ENCODE data around the gene HMOX2.

Gene HMOX2

GRCh38 chr16:4517812-4518680, 41.8 kb downstream of the HMOX2 start (continued):
- TF ChIP-seq PRDM10 (tag by site-specific recombination; IDR thresholded peaks at IDR 0.05), result 0 out of 2 replicates have a peak, but pooled peaks have one; percentile 38
- TF ChIP-seq ZNF585B (tag by site-specific recombination; IDR thresholded peaks at IDR 0.05), result no peak
- TF ChIP-seq GLIS1 (tag by site-specific recombination; IDR thresholded peaks at IDR 0.05), result no peak
- TF ChIP-seq ZNF18 (tag by site-specific recombination; IDR thresholded peaks at IDR 0.05), result no peak
- TF ChIP-seq ZNF239 (tag by site-specific recombination; IDR thresholded peaks at IDR 0.05), result no peak
- TF ChIP-seq ZSCAN4 (tag by site-specific recombination; IDR thresholded peaks at IDR 0.05), result peak; percentile 42
- TF ChIP-seq PATZ1 (tag by site-specific recombination; IDR thresholded peaks at IDR 0.05), result no peak
- no peak for TF ChIP-seq ZNF148 (tag by site-specific recombination; IDR thresholded peaks at IDR 0.05; ENCODE audit: borderline replicate concordance)
- no peak for TF ChIP-seq GFI1B (tag by site-specific recombination; IDR thresholded peaks at IDR 0.05)
- no peak for TF ChIP-seq ZNF488 (tag by site-specific recombination; IDR thresholded peaks at IDR 0.05)
- TF ChIP-seq ZNF529 (tag by site-specific recombination; IDR thresholded peaks at IDR 0.05; ENCODE audit: insufficient replicate concordance), result no peak
- TF ChIP-seq SP7 (tag by site-specific recombination; IDR thresholded peaks at IDR 0.05), result no peak
- no peak for TF ChIP-seq ZNF23 (tag by site-specific recombination; IDR thresholded peaks at IDR 0.05; ENCODE audit: borderline replicate concordance)
- TF ChIP-seq ZBTB6 (tag by site-specific recombination; IDR thresholded peaks at IDR 0.05), result no peak
- peak; percentile 80 for TF ChIP-seq ZNF600 (tag by site-specific recombination; IDR thresholded peaks at IDR 0.05)
- no peak for TF ChIP-seq ZNF221 (tag by site-specific recombination; IDR thresholded peaks at IDR 0.05; ENCODE audit: borderline replicate concordance)

Data from HEK293 (cell line).